Smooth muscle cell (in vitro differentiated cells): Measurements from ENCODE around the gene SFMBT1. TPM values are rescaled to one million over a fixed set of nuclear protein-coding genes. Genes with fewer than 3 reads are reported as not detected.

Source experiments
- DNase-seq: peaks from one replicate; lab custom pipeline; 2025; ENCODE audit not compliant: unreplicated experiment; lab: John Stamatoyannopoulos, UW
- H2AFZ ChIP-seq: fragments of 200-600 bp; sonication (generic); 2 replicates; pipeline ENCODE4 v1.6.0; 2016; ENCODE audit warnings: antibody characterized with exemption, low read depth, mild to moderate bottlenecking
- H3F3A ChIP-seq: fragments of 200-600 bp; sonication (generic); 2 replicates; pipeline ENCODE4 v1.6.0; 2017; ENCODE audit warnings: antibody characterized with exemption, low read depth
- H3K27ac ChIP-seq: fragments of 200-600 bp; sonication (generic); 2 replicates; pipeline ENCODE4 v1.5.1; 2016; ENCODE audit warnings: low read depth, mild to moderate bottlenecking
- H3K27me3 ChIP-seq: fragments of 200-600 bp; sonication (generic); 2 replicates; pipeline ENCODE4 v1.6.1; 2016; ENCODE audit warnings: low read depth, mild to moderate bottlenecking
- H3K36me3 ChIP-seq: fragments of 200-600 bp; sonication (generic); 2 replicates; pipeline ENCODE4 v1.5.1; 2016; ENCODE audit warnings: low read depth
- H3K4me1 ChIP-seq: fragments of 200-600 bp; sonication (generic); 2 replicates; pipeline ENCODE4 v1.5.1; 2016; ENCODE audit warnings: low read depth
- H3K4me2 ChIP-seq: fragments of 200-600 bp; sonication (generic); 2 replicates; pipeline ENCODE4 v1.6.0; 2016; ENCODE audit warnings: mild to moderate bottlenecking
- H3K4me3 ChIP-seq: fragments of 200-600 bp; sonication (generic); 2 replicates; pipeline ENCODE4 v1.5.1; 2016; ENCODE audit warnings: mild to moderate bottlenecking
- H3K79me2 ChIP-seq: fragments of 200-600 bp; sonication (generic); 2 replicates; pipeline ENCODE4 v1.6.0; 2016; ENCODE audit warnings: low read depth, mild to moderate bottlenecking
- H3K9ac ChIP-seq: fragments of 200-600 bp; sonication (generic); 2 replicates; pipeline ENCODE4 v1.6.0; 2016; ENCODE audit warnings: low read depth
- H3K9me3 ChIP-seq: fragments of 200-600 bp; sonication (generic); replicated peaks from 2 replicates; pipeline ENCODE4 v1.5.1; 2016; ENCODE audit warnings: low read depth
- H4K20me1 ChIP-seq: fragments of 200-600 bp; sonication (generic); 2 replicates; pipeline ENCODE4 v1.6.0; 2016; ENCODE audit warnings: low read depth
- CTCF ChIP-seq: fragments of 200-600 bp; sonication (generic); IDR thresholded peaks from 2 replicates; pipeline ENCODE4 v1.5.1; 2017; ENCODE audit warnings: borderline replicate concordance, mild to moderate bottlenecking, antibody characterized with exemption; ENCODE audit not compliant: insufficient read depth, poor library complexity, severe bottlenecking
- WGBS: methylation state at CpG from one replicate; pipeline ENCODE4 v1.1.7; 2016; ENCODE audit warnings: low lambda C conversion rate; 5-methylcytosine and 5-hydroxymethylcytosine counted together
- polyA plus RNA-seq: library from polyadenylated mRNA; unstranded; fragments of >200 nt; fragmentation: Nextera tagmentation; extraction: Ambion mirVana; gene quantifications from 2 replicates; pipeline ENCODE4 v1.2.1, GENCODE V29; 2016
- total RNA-seq: library from RNA; depleted of rRNA; stranded (reverse); fragments of >200 nt; gene quantifications from 2 replicates; pipeline ENCODE4 v1.2.3, GENCODE V29; 2014

SFMBT1 gene
- total and polyA plus RNA-seq, 2 experiments from 2014 or later, result 1.4 to 2.2 TPM

- DNase-seq, result no peak
- H3K9ac ChIP-seq, result no peak overlapping the region
- H3K4me1 ChIP-seq, result no peaks in the 10 kb centered on the region
- H3F3A ChIP-seq, result no peaks in the 10 kb centered on the region
- no peak overlapping the region for H2AFZ ChIP-seq
- WGBS, result 88% methylated on average over 12 of the region's 12 CpGs
- H3K27me3 ChIP-seq, result no peaks in the 10 kb centered on the region
- no peak overlapping the region for H3K4me3 ChIP-seq
- TF ChIP-seq CTCF, result no peak
- no peaks in the 10 kb centered on the region for H3K36me3 ChIP-seq
- no peaks in the 10 kb centered on the region for H3K9me3 ChIP-seq
- no peaks in the 10 kb centered on the region for H4K20me1 ChIP-seq
- no peak overlapping the region for H3K4me2 ChIP-seq
- H3K79me2 ChIP-seq, result no peaks in the 10 kb centered on the region
- H3K27ac ChIP-seq, result no peak overlapping the region
These were observed 34.1 kb upstream of the SFMBT1 start for GRCh38 chr3:53079791-53080555.

- Histone ChIP-seq H3K79me2 (no peaks in the 10 kb centered on the region), H2AFZ (no peak overlapping the region), H3K27ac (no peak overlapping the region), H3F3A (no peaks in the 10 kb centered on the region), H4K20me1 (no peaks in the 10 kb centered on the region), H3K27me3 (no peaks in the 10 kb centered on the region), H3K9ac (no peak overlapping the region), H3K4me2 (no peak overlapping the region), H3K36me3 (no peaks in the 10 kb centered on the region), H3K4me1 (no peaks in the 10 kb centered on the region), H3K4me3 (no peak overlapping the region), H3K9me3 (no peaks in the 10 kb centered on the region)
- WGBS, result 93% methylated on average over 6 of the region's 6 CpGs
- no peak for DNase-seq
- TF ChIP-seq CTCF, result no peak
These were observed 33.3 kb upstream of the SFMBT1 start for GRCh38 chr3:53079147-53079546.

GRCh38 chr3:53078656-53079055 lies 32.8 kb upstream of the SFMBT1 start:
- H3K9ac ChIP-seq, result no peak overlapping the region
- no peaks in the 10 kb centered on the region for H3K9me3 ChIP-seq
- no peaks in the 10 kb centered on the region for H3K36me3 ChIP-seq
- H3K4me1 ChIP-seq, result no peaks in the 10 kb centered on the region
- no peak for TF ChIP-seq CTCF
- H3K27ac ChIP-seq, result no peak overlapping the region
- H2AFZ ChIP-seq, result no peak overlapping the region
- H3K4me3 ChIP-seq, result no peak overlapping the region
- H3K79me2 ChIP-seq, result no peaks in the 10 kb centered on the region
- DNase-seq, result no peak
- H3K4me2 ChIP-seq, result no peak overlapping the region
- H3K27me3 ChIP-seq, result no peaks in the 10 kb centered on the region
- 94% methylated on average over 3 of the region's 3 CpGs for WGBS
- no peaks in the 10 kb centered on the region for H3F3A ChIP-seq
- no peaks in the 10 kb centered on the region for H4K20me1 ChIP-seq

- Histone ChIP-seq H3K27me3 (no peaks in the 10 kb centered on the region), H3K4me2 (no peak overlapping the region), H3F3A (no peaks in the 10 kb centered on the region), H4K20me1 (no peaks in the 10 kb centered on the region), H3K4me3 (no peak overlapping the region), H3K4me1 (peaks cover 4% of the 10 kb centered on the region), H3K36me3 (no peaks in the 10 kb centered on the region), H3K9me3 (no peaks in the 10 kb centered on the region), H3K79me2 (no peaks in the 10 kb centered on the region), H3K27ac (no peak overlapping the region), H2AFZ (no peak overlapping the region), H3K9ac (no peak overlapping the region)
- 88% methylated on average over 10 of the region's 10 CpGs for WGBS
- TF ChIP-seq CTCF, result no peak
- DNase-seq, result no peak
These were observed 31.8 kb upstream of the SFMBT1 start for GRCh38 chr3:53077476-53078220.
